HepG2 (cell line): ENCODE data around the gene UGGT1. TPM values are rescaled to one million over a fixed set of nuclear protein-coding genes. Genes with fewer than 3 reads are reported as not detected.

Source experiments
- DMTF1 ChIP-seq: sonication (generic); formaldehyde crosslinking; IDR thresholded peaks from 2 replicates; pipeline ENCODE4 v1.4.0; 2020; ENCODE audit warnings: mild to moderate bottlenecking, missing genetic modification reagents
- EZH2 ChIP-seq: conservative IDR thresholded peaks from 2 replicates; pipeline ENCODE4 v1.6.1; 2012; ENCODE audit warnings: mild to moderate bottlenecking, low read depth, low read length, moderate library complexity
- RBM39 ChIP-seq: fragments of 200-400 bp; formaldehyde crosslinking; IDR thresholded peaks from one replicate; pipeline ENCODE4 v1.6.1; 2018; ENCODE audit warnings: antibody characterized with exemption, mild to moderate bottlenecking, low read depth, low read length; ENCODE audit not compliant: poor library complexity, severe bottlenecking
- RELA ChIP-seq: sonication (generic); formaldehyde crosslinking; IDR thresholded peaks from 2 replicates; pipeline ENCODE4 v1.4.0; 2020; ENCODE audit warnings: missing genetic modification reagents
- SPEN ChIP-seq: sonication (generic); formaldehyde crosslinking; IDR thresholded peaks from 2 replicates; pipeline ENCODE4 v1.5.1; 2020; ENCODE audit warnings: low read depth, mild to moderate bottlenecking, missing genetic modification reagents
- THAP9 ChIP-seq: sonication (generic); formaldehyde crosslinking; IDR thresholded peaks from 2 replicates; pipeline ENCODE4; 2020; ENCODE audit warnings: missing genetic modification reagents, mild to moderate bottlenecking, borderline replicate concordance
- ZFX ChIP-seq: sonication (generic); formaldehyde crosslinking; IDR thresholded peaks from 2 replicates; pipeline ENCODE4 v1.4.0; 2020; ENCODE audit warnings: mild to moderate bottlenecking, low read depth, missing genetic modification reagents, moderate library complexity
- ZHX1 ChIP-seq: sonication (generic); formaldehyde crosslinking; IDR thresholded peaks from 2 replicates; pipeline ENCODE4 v1.8.1; 2022; ENCODE audit warnings: low read depth, mild to moderate bottlenecking, missing genetic modification reagents
- ZNF318 ChIP-seq: sonication (generic); formaldehyde crosslinking; IDR thresholded peaks from 2 replicates; pipeline ENCODE4 v1.4.0; 2020; ENCODE audit warnings: mild to moderate bottlenecking, missing genetic modification reagents
- ZNF563 ChIP-seq: sonication (generic); formaldehyde crosslinking; IDR thresholded peaks from 2 replicates; pipeline ENCODE4 v1.8.0; 2022; ENCODE audit warnings: mild to moderate bottlenecking, moderate library complexity, missing genetic modification reagents
- polyA plus RNA-seq, 8 experiments: library from polyadenylated mRNA; depleted of rRNA in 3 of 8; stranded (reverse) in 7 of 8; unstranded in 1 of 8; fragments of >200 nt; fragmentation: Illumina TruSeq in 4 of 8; extraction: Trizol in 4 of 8; gene quantifications; 2 replicates each; pipeline versions ENCODE4 v1.2.1 to v1.2.3, GENCODE V29; 2011 to 2016; ENCODE audit warnings: low read depth in 4 of 8, missing spikeins in 1 of 8, mixed read lengths in 1 of 8; ENCODE audit not compliant: insufficient read depth in 1 of 8
- total RNA-seq, 5 experiments: library from RNA; depleted of rRNA; stranded (reverse); fragments of >200 nt; fragmentation: Illumina TruSeq; extraction: Trizol; gene quantifications; 2 replicates each; pipeline ENCODE4 v1.2.3, GENCODE V29; 2016; ENCODE audit warnings: low read depth in 1 of 5

UGGT1 gene
- total and polyA plus RNA-seq, 2 of the 13 experiments (the other 11 are each of a cell fraction or from before 2014, with no cell fraction given): 35.8 to 83.2 TPM

DNA sequence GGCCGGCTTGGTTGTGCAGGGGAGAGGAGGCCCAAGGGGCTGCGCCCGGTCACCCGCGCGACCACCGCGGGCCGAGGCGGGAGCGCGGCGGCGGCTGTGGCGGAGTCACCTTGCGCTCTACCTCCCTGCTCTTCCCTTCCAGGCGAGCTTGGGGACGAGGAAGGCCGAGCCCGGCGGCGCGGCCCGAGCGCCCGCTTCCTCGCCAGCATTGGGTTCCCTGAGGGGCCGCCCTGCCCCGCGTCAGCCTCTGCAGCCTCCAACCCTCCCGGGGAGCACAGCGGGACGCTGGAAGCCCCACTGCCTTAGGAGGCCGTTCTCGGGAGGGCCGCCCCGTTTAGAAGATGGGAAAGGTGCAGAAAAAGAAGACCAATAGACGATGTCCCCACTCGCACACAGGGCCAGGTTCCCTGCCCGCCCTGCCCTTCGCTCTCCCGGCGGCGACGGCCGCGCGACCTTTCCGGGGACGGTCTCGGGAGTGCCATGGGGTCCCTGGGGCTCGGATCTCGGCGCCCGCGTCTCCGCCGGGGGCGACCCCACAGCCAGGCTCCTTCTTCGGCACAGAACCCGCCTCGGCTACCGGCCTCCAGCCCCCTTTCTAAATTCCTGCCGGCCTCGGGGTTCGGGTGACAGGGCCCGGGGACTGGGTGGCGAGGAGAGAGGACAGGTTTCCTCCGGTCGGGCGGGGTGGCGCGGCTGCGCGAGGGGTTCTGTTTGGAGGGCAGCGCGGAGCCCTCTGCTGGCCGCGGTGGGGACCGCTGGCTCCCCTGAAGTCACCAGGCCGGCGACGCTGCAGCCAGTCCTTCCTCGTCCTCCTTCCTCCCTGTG is 142.2 kb downstream of the UGGT1 start (continued):
- peak; percentile 71; the same call in 1 of the 2 replicates for TF ChIP-seq THAP9
- TF ChIP-seq RBM39: peak; percentile 86
- no peak for TF ChIP-seq EZH2
- TF ChIP-seq ZNF563 (CRISPR knock-in tag): peak; percentile 78; the same call in 1 of the 2 replicates
- peak; percentile 89 for TF ChIP-seq SPEN (CRISPR knock-in tag)
- TF ChIP-seq DMTF1: peak; percentile 86
- TF ChIP-seq RELA (CRISPR knock-in tag): peak; percentile 42; the same call in 1 of the 2 replicates
- TF ChIP-seq ZNF318 (CRISPR knock-in tag): no peak
- peak; percentile 44; the same call in 1 of the 2 replicates for TF ChIP-seq ZHX1 (CRISPR knock-in tag)
- TF ChIP-seq ZFX (CRISPR knock-in tag): peak; percentile 80
